Endothelial cell (in vitro differentiated cells): Measurements from ENCODE around the gene MIGA2. TPM values are rescaled to one million over a fixed set of nuclear protein-coding genes. Genes with fewer than 3 reads are reported as not detected.

Experiments
- DNase-seq: peaks from one replicate; pipeline ENCODE4 v3.0.0; 2021; ENCODE audit warnings: low spot score
- H3K27ac Mint-ChIP-seq: one replicate; pipeline ENCODE4 v1.8.0; 2021; ENCODE audit warnings: mixed read lengths, inconsistent platforms; ENCODE audit not compliant: unreplicated experiment
- H3K27me3 Mint-ChIP-seq: one replicate; pipeline ENCODE4 v1.8.0; 2021; ENCODE audit warnings: mild to moderate bottlenecking, moderate library complexity, mixed read lengths, inconsistent platforms; ENCODE audit not compliant: unreplicated experiment
- H3K36me3 Mint-ChIP-seq: one replicate; pipeline ENCODE4 v1.8.0; 2021; ENCODE audit warnings: mild to moderate bottlenecking, low read depth, mixed read lengths, inconsistent platforms; ENCODE audit not compliant: unreplicated experiment
- H3K4me1 Mint-ChIP-seq: one replicate; pipeline ENCODE4 v1.8.0; 2021; ENCODE audit warnings: mild to moderate bottlenecking, mixed read lengths, inconsistent platforms; ENCODE audit not compliant: unreplicated experiment
- H3K4me3 Mint-ChIP-seq: one replicate; pipeline ENCODE4 v1.8.0; 2021; ENCODE audit warnings: mild to moderate bottlenecking, mixed read lengths, inconsistent platforms; ENCODE audit not compliant: unreplicated experiment
- H3K9me3 Mint-ChIP-seq: one replicate; pipeline ENCODE4 v1.8.0; 2021; ENCODE audit warnings: mixed read lengths, inconsistent platforms; ENCODE audit not compliant: unreplicated experiment
- CTCF ChIP-seq: fragments of 200-600 bp; sonication (generic); IDR thresholded peaks from one replicate; pipeline ENCODE4 v1.5.0; 2021; ENCODE audit warnings: antibody characterized with exemption; ENCODE audit not compliant: unreplicated experiment
- total RNA-seq: library from RNA; stranded (reverse); fragmentation: NEBNext Ultra II Directional; extraction: Animal tissue kit (Norgen Biotek cat#: 25700); gene quantifications from one replicate; pipeline ENCODE4 v1.2.1, GENCODE V29; 2021; ENCODE audit not compliant: unreplicated experiment

The MIGA2 gene
- total RNA-seq, 1 donor from 2014 or later = 32.9 TPM

GRCh38 chr9:129094387-129095169 lies 58.2 kb downstream of the MIGA2 start:
- TF ChIP-seq CTCF = no peak
- H3K9me3 Mint-ChIP-seq = no peaks in the 10 kb centered on the region
- H3K4me3 Mint-ChIP-seq = no peak overlapping the region
- peaks cover 4% of the 10 kb centered on the region for H3K27me3 Mint-ChIP-seq
- no peak overlapping the region for H3K27ac Mint-ChIP-seq
- H3K4me1 Mint-ChIP-seq = no peaks in the 10 kb centered on the region
- H3K36me3 Mint-ChIP-seq = peaks cover 9% of the 10 kb centered on the region
- DNase-seq = no peak

- Mint-ChIP-seq H3K27me3 (peaks cover 4% of the 10 kb centered on the region), H3K36me3 (peaks cover 4% of the 10 kb centered on the region), H3K4me3 (no peak overlapping the region), H3K4me1 (no peaks in the 10 kb centered on the region), H3K9me3 (no peaks in the 10 kb centered on the region), H3K27ac (no peak overlapping the region)
- no peak for TF ChIP-seq CTCF
- DNase-seq = no peak
These were observed 58.8 kb downstream of the MIGA2 start for GRCh38 chr9:129095170-129095667.

- Mint-ChIP-seq H3K36me3 (peaks cover 3% of the 10 kb centered on the region), H3K27ac (no peak overlapping the region), H3K27me3 (peaks cover 3% of the 10 kb centered on the region), H3K9me3 (no peaks in the 10 kb centered on the region), H3K4me1 (no peaks in the 10 kb centered on the region), H3K4me3 (no peak overlapping the region)
- DNase-seq = no peak
- TF ChIP-seq CTCF = no peak
These were observed 59.5 kb downstream of the MIGA2 start for GRCh38 chr9:129095908-129096307.

GRCh38 chr9:129097671-129098306 lies 61.4 kb downstream of the MIGA2 start:
- no peak for TF ChIP-seq CTCF
- peaks cover 3% of the 10 kb centered on the region for H3K36me3 Mint-ChIP-seq

GRCh38 chr9:129098328-129098727 lies 61.9 kb downstream of the MIGA2 start:
- no peaks in the 10 kb centered on the region for H3K4me1 Mint-ChIP-seq
- H3K27me3 Mint-ChIP-seq = peaks cover 4% of the 10 kb centered on the region
- no peaks in the 10 kb centered on the region for H3K9me3 Mint-ChIP-seq
- no peak for TF ChIP-seq CTCF
- H3K4me3 Mint-ChIP-seq = no peak overlapping the region
- peaks cover 3% of the 10 kb centered on the region for H3K36me3 Mint-ChIP-seq
- no peak overlapping the region for H3K27ac Mint-ChIP-seq
- no peak for DNase-seq

More at GRCh38 chr9:129097671-129098306, 61.4 kb downstream of the MIGA2 start:
- Mint-ChIP-seq H3K4me1 (no peaks in the 10 kb centered on the region), H3K4me3 (no peak overlapping the region), H3K27ac (no peak overlapping the region), H3K27me3 (peaks cover 5% of the 10 kb centered on the region), H3K9me3 (no peaks in the 10 kb centered on the region)
- no peak for DNase-seq
